ENCODE results near the gene PSMG3.

The PSMG3 gene

GRCh38 chr7:1567049-1567771 lies 2.6 kb downstream of the PSMG3 start:
- Histone ChIP-seq H3K9ac (ENCODE audit: low read length) (no peak overlapping the region), H2AFZ (ENCODE audit: low read length) (no peak overlapping the region), H3K4me3 (ENCODE audit: low read depth, low read length, poor library complexity, severe bottlenecking) (no peak overlapping the region), H4K20me1 (ENCODE audit: insufficient read depth, low read length) (no peaks in the 10 kb centered on the region), H3K9me2 (ENCODE audit: low read depth, low read length) (no peaks in the 10 kb centered on the region), H3K79me2 (ENCODE audit: insufficient read depth, low read length) (no peaks in the 10 kb centered on the region), H3K36me3 (ENCODE audit: insufficient read depth, low read length) (peaks cover 21% of the 10 kb centered on the region), H3K9me3 (ENCODE audit: low read length) (no peaks in the 10 kb centered on the region), H3K27me3 (ENCODE audit: insufficient read depth, low read length) (no peaks in the 10 kb centered on the region; the same call in 1 of the 2 replicates), H3K4me2 (ENCODE audit: low read length) (no peak overlapping the region), H3F3A (ENCODE audit: insufficient read depth, low read length) (no peaks in the 10 kb centered on the region), H3K4me1 (ENCODE audit: insufficient read depth, low read length, severe bottlenecking) (peaks cover 19% of the 10 kb centered on the region), H3K27ac (ENCODE audit: low read depth, low read length, poor library complexity, severe bottlenecking) (no peak overlapping the region)
- TF ChIP-seq CTCF (IDR thresholded peaks at IDR 0.05; ENCODE audit: low read length) (no peak), EZH2 (IDR thresholded peaks at IDR 0.05; ENCODE audit: borderline replicate concordance, low read length) (no peak)

- Histone ChIP-seq H3K36me3 (ENCODE audit: insufficient read depth, low read length) (peaks cover 21% of the 10 kb centered on the region), H3K27me3 (ENCODE audit: insufficient read depth, low read length) (no peaks in the 10 kb centered on the region; the same call in 1 of the 2 replicates), H3K4me3 (ENCODE audit: low read depth, low read length, poor library complexity, severe bottlenecking) (no peak overlapping the region), H3K27ac (ENCODE audit: low read depth, low read length, poor library complexity, severe bottlenecking) (no peak overlapping the region), H3K79me2 (ENCODE audit: insufficient read depth, low read length) (no peaks in the 10 kb centered on the region), H3K4me1 (ENCODE audit: insufficient read depth, low read length, severe bottlenecking) (peaks cover 19% of the 10 kb centered on the region), H3K9me3 (ENCODE audit: low read length) (no peaks in the 10 kb centered on the region), H3F3A (ENCODE audit: insufficient read depth, low read length) (no peaks in the 10 kb centered on the region), H2AFZ (ENCODE audit: low read length) (no peak overlapping the region), H3K9ac (ENCODE audit: low read length) (no peak overlapping the region), H4K20me1 (ENCODE audit: insufficient read depth, low read length) (no peaks in the 10 kb centered on the region), H3K9me2 (ENCODE audit: low read depth, low read length) (no peaks in the 10 kb centered on the region), H3K4me2 (ENCODE audit: low read length) (no peak overlapping the region)
- TF ChIP-seq CTCF (IDR thresholded peaks at IDR 0.05; ENCODE audit: low read length) (no peak), EZH2 (IDR thresholded peaks at IDR 0.05; ENCODE audit: borderline replicate concordance, low read length) (no peak)
Observed at GRCh38 chr7:1566687-1567048, 3.2 kb downstream of the PSMG3 start.

- Histone ChIP-seq H3F3A (ENCODE audit: insufficient read depth, low read length) (no peaks in the 10 kb centered on the region), H3K27ac (ENCODE audit: low read depth, low read length, poor library complexity, severe bottlenecking) (no peak overlapping the region), H3K9me2 (ENCODE audit: low read depth, low read length) (no peaks in the 10 kb centered on the region), H3K4me1 (ENCODE audit: insufficient read depth, low read length, severe bottlenecking) (peaks cover 11% of the 10 kb centered on the region), H3K36me3 (ENCODE audit: insufficient read depth, low read length) (peaks cover 21% of the 10 kb centered on the region), H3K9me3 (ENCODE audit: low read length) (no peaks in the 10 kb centered on the region), H2AFZ (ENCODE audit: low read length) (no peak overlapping the region), H3K9ac (ENCODE audit: low read length) (no peak overlapping the region), H4K20me1 (ENCODE audit: insufficient read depth, low read length) (no peaks in the 10 kb centered on the region), H3K79me2 (ENCODE audit: insufficient read depth, low read length) (no peaks in the 10 kb centered on the region), H3K27me3 (ENCODE audit: insufficient read depth, low read length) (no peaks in the 10 kb centered on the region; the same call in 1 of the 2 replicates), H3K4me2 (ENCODE audit: low read length) (no peak overlapping the region), H3K4me3 (ENCODE audit: low read depth, low read length, poor library complexity, severe bottlenecking) (no peak overlapping the region)
- TF ChIP-seq CTCF (IDR thresholded peaks at IDR 0.05; ENCODE audit: low read length) (no peak), EZH2 (IDR thresholded peaks at IDR 0.05; ENCODE audit: borderline replicate concordance, low read length) (no peak)
Observed at GRCh38 chr7:1564603-1565022, 5.2 kb downstream of the PSMG3 start.

All from OCI-LY1 (cell line).